ENCODE data around the gene HSD11B2. TPM values are rescaled to one million over a fixed set of nuclear protein-coding genes. Genes with fewer than 3 reads are reported as not detected.

The HSD11B2 gene
- total and polyA plus RNA-seq, 2 of the 8 experiments (the other 6 are each of a cell fraction or from before 2014, with no cell fraction given), result 28.7 to 32.9 TPM

DNA sequence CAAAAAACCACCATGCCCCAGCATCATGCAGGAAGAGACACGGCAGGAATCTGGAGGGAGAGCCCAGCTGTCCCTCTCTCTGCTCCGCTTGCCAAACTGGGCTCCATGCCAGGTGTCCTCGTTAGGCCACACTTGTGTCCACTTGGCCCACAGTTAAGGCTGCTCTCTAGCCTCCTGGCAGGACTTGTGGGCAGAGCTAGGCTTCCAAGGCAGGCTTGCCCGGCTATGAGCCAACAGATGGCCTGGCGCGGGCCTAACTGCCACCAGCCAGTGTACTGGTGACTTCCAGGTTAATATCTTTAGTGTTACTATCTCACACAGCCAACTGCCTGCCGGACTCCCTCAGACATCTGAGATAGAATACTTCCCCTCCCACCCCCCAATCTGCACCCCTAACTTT lies 39.4 kb downstream of the HSD11B2 start:
- Histone ChIP-seq H2BK5ac (ENCODE audit: low read depth, low read length) (no peak overlapping the region), H3K9ac (replicated peaks in 1 of 4; ENCODE audit: extremely low read depth in 1 of 4, low read depth in 3 of 4, low read length in 3 of 4) (no peak overlapping the region), H4K5ac (ENCODE audit: insufficient read length, low read depth, low read length) (no peak overlapping the region), H2BK15ac (ENCODE audit: low read length) (no peak overlapping the region), H2BK120ac (replicated peaks; ENCODE audit: low read depth, low read length) (no peak overlapping the region), H4K20me1 (replicated peaks in 1 of 2; ENCODE audit: control insufficient read depth in 1 of 2, insufficient read depth in 2 of 2, low read length in 2 of 2) (peaks cover 5 to 14% of the 10 kb centered on the region in 2 experiments), H2BK12ac (ENCODE audit: low read depth, low read length) (no peak overlapping the region), H3K23ac (ENCODE audit: insufficient read length) (no peak overlapping the region), H4K91ac (replicated peaks; ENCODE audit: insufficient read length, low read length) (no peak overlapping the region), H3K79me2 (ENCODE audit: control insufficient read depth in 1 of 2, insufficient read depth in 2 of 2, low read length in 2 of 2) (peaks cover 2 to 23% of the 10 kb centered on the region in 2 experiments; a peak in 3 of 4 replicates), H3K79me1 (ENCODE audit: low read depth, low read length) (peaks cover 5% of the 10 kb centered on the region; the same call in 1 of the 2 replicates), H3K27ac (ENCODE audit: low read depth, low read length) (no peak overlapping the region), H3K27me3 (replicated peaks in 1 of 4; ENCODE audit: control insufficient read depth in 3 of 4, extremely low read depth in 1 of 4, insufficient read depth in 3 of 4, low read length in 3 of 4) (no peaks in the 10 kb centered on the region), H3K36me3 (ENCODE audit: control insufficient read depth in 2 of 4, insufficient read depth in 4 of 4, low read length in 3 of 4) (no peaks in the 10 kb centered on the region), H3K9me3 (ENCODE audit: insufficient read depth in 2 of 2, low read depth in 1 of 2, low read length in 1 of 2) (no peaks in the 10 kb centered on the region), H2AK5ac (ENCODE audit: low read depth, low read length) (no peak overlapping the region), H3K18ac (ENCODE audit: extremely low read depth, low read length) (no peak overlapping the region), H2AFZ (ENCODE audit: low read length) (no peak overlapping the region), H3K23me2 (ENCODE audit: low read depth, low read length) (no peaks in the 10 kb centered on the region; the same call in 1 of the 2 replicates), H4K8ac (ENCODE audit: extremely low read depth, insufficient read depth, low read length) (no peak overlapping the region), H3K4me2 (ENCODE audit: insufficient read depth in 1 of 2, low read depth in 2 of 2, low read length in 2 of 2) (no peak overlapping the region), H2BK20ac (ENCODE audit: low read length) (no peak overlapping the region), H3K14ac (ENCODE audit: insufficient read length) (no peak overlapping the region), H3K4ac (replicated peaks; ENCODE audit: insufficient read length, low read depth, low read length) (no peak overlapping the region), H3K4me1 (replicated peaks in 1 of 4; ENCODE audit: control insufficient read depth in 3 of 4, insufficient read depth in 4 of 4, low read length in 3 of 4) (peaks cover 0 to 5% (median 2%) of the 10 kb centered on the region in 4 experiments; a peak in 3 of 7 replicates), H3K56ac (replicated peaks; ENCODE audit: insufficient read length, low read depth, low read length) (no peak overlapping the region), H3K4me3 (ENCODE audit: extremely low read depth in 1 of 4, insufficient read depth in 2 of 4, low read depth in 3 of 4, low read length in 4 of 4) (no peak overlapping the region)
- no peak for DNase-seq (ENCODE audit: low read depth in 1 of 2, low spot score in 2 of 2)
- ChIA-PET CTCF (ENCODE audit: partially characterized antibody) (interaction anchor here (0.9 to 1.6 kb wide), 4 partner anchors 8 to 27 kb away, joined by 3 to 4 read pairs (median 4); no protein-coding TSS in a partner anchor), POLR2A (ENCODE audit: partially characterized antibody) (interaction anchor here (0.9 to 1.2 kb wide), 3 partner anchors 10 to 221 kb away, joined by 3 read pairs; partner anchors contain the start of genes ATP6V0D1 and SLC9A5)
- no peak for FAIRE-seq
- 99% methylated on average over 7 of the region's 7 CpGs; no CpG with 5 or more reads in 1 of the 2 experiments for WGBS, 2 experiments (ENCODE audit: extremely low coverage in 1 of 2, insufficient coverage in 1 of 2, insufficient read length in 1 of 2, insufficient replicate concordance in 2 of 2, low coverage in 1 of 2, low lambda C conversion rate in 2 of 2, missing lambda C conversion rate in 1 of 2)
- TF ChIP-seq SIRT6 (IDR thresholded peaks at IDR 0.05; ENCODE audit: low read length) (no peak), FOSL1 (IDR thresholded peaks at IDR 0.05; ENCODE audit: insufficient read depth, low read depth, low read length) (no peak), HDAC2 (IDR thresholded peaks at IDR 0.05; ENCODE audit: borderline replicate concordance in 1 of 2, low read depth in 2 of 2, low read length in 2 of 2) (no peak), ASH2L (IDR thresholded peaks at IDR 0.05; ENCODE audit: low read length) (no peak), SRF (IDR thresholded peaks at IDR 0.05; ENCODE audit: low read depth, low read length) (no peak), SUZ12 (IDR thresholded peaks at IDR 0.05; ENCODE audit: low read length) (no peak), SIN3A (conservative IDR thresholded peaks at IDR 0.05 in 1 of 2, IDR thresholded peaks at IDR 0.05 in 1 of 2; ENCODE audit: low read depth in 1 of 2, low read length in 2 of 2) (no peak), SAP30 (IDR thresholded peaks at IDR 0.05; ENCODE audit: insufficient read depth, insufficient replicate concordance, low read length) (no peak)
- TF ChIP-seq, protein P1, sequence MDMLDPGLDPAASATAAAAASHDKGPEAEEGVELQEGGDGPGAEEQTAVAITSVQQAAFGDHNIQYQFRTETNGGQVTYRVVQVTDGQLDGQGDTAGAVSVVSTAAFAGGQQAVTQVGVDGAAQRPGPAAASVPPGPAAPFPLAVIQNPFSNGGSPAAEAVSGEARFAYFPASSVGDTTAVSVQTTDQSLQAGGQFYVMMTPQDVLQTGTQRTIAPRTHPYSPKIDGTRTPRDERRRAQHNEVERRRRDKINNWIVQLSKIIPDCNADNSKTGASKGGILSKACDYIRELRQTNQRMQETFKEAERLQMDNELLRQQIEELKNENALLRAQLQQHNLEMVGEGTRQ (IDR thresholded peaks at IDR 0.05; ENCODE audit: low read length), result no peak
- TF ChIP-seq, protein P2, sequence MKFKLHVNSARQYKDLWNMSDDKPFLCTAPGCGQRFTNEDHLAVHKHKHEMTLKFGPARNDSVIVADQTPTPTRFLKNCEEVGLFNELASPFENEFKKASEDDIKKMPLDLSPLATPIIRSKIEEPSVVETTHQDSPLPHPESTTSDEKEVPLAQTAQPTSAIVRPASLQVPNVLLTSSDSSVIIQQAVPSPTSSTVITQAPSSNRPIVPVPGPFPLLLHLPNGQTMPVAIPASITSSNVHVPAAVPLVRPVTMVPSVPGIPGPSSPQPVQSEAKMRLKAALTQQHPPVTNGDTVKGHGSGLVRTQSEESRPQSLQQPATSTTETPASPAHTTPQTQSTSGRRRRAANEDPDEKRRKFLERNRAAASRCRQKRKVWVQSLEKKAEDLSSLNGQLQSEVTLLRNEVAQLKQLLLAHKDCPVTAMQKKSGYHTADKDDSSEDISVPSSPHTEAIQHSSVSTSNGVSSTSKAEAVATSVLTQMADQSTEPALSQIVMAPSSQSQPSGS (IDR thresholded peaks at IDR 0.05; ENCODE audit: low read length), result no peak
